Colonic mucosa (tissue), 4 donors: ENCODE results near the gene SFI1. TPM values are rescaled to one million over a fixed set of nuclear protein-coding genes. Genes with fewer than 3 reads are reported as not detected.
A peak's percentile ranks its signal among the peaks of the same experiment; 100 is the strongest.
"Not testable (repeated sequence)": the region's sequence is repeated elsewhere in the genome, so short reads cannot be mapped to it uniquely, and the experiment has no call there.

ENCODE experiments used
- DNase-seq: peaks from one replicate; pipeline ENCODE4 v3.0.0-alpha.2; 2020
- H3K27ac ChIP-seq: fragments of 200-600 bp; one replicate; pipeline ENCODE4 v1.8.0; 2021
- H3K27me3 ChIP-seq: fragments of 200-600 bp; one replicate; pipeline ENCODE4 v1.8.0; 2021
- H3K36me3 ChIP-seq: fragments of 200-600 bp; one replicate; pipeline ENCODE4 v1.8.0; 2021
- H3K4me1 ChIP-seq: fragments of 200-600 bp; one replicate; pipeline ENCODE4 v1.8.0; 2021; ENCODE audit warnings: mild to moderate bottlenecking
- H3K4me3 ChIP-seq: fragments of 200-600 bp; one replicate; pipeline ENCODE4 v1.8.0; 2021
- H3K9ac ChIP-seq, 2 donors: one replicate each; pipeline ENCODE4 v1.7.0; 2013; ENCODE audit warnings: control low read depth in 2 of 2, low read depth in 2 of 2, low read length in 2 of 2
- H3K9me3 ChIP-seq: fragments of 200-600 bp; one replicate; pipeline ENCODE4 v1.8.0; 2021
- CTCF ChIP-seq: fragments of 200-600 bp; IDR thresholded peaks from one replicate; pipeline ENCODE4 v1.8.0; 2022; ENCODE audit warnings: antibody characterized with exemption, mild to moderate bottlenecking
- intact Hi-C: fragments of 100-400 bp; cut with DNase I; formaldehyde crosslinking; loops from one replicate; pipeline ENCODE4 v1.14.1; 2022
- total RNA-seq, 2 donors: library from RNA; stranded (reverse); fragmentation: NEBNext Ultra II Directional in 1 of 2; extraction: Animal tissue kit (Norgen Biotek cat#: 25700) in 1 of 2; gene quantifications; one replicate each; pipeline ENCODE4 v1.2.1, GENCODE V29; 2021
- donor health status: healthy.
- donor health status: DM: no; HTN: no; CAD: no.
- donor health status: DM: no; HTN: no; CAD: no.

SFI1 gene
- total RNA-seq, 2 donors from 2014 or later: 24.1 to 47.8 TPM

- Histone ChIP-seq H3K27me3 (no peaks in the 10 kb centered on the region), H3K9ac (no peak overlapping the region), H3K4me1 (no peaks in the 10 kb centered on the region), H3K4me3 (no peak overlapping the region), H3K9me3 (no peaks in the 10 kb centered on the region), H3K36me3 (no peaks in the 10 kb centered on the region), H3K27ac (no peak overlapping the region)
- intact Hi-C loops: no loop called here
- no peak for TF ChIP-seq CTCF
- DNase-seq: no peak
Measured at GRCh38 chr22:31586137-31586920, 90.0 kb downstream of the SFI1 start.

- Histone ChIP-seq H3K9me3 (no peaks in the 10 kb centered on the region), H3K27ac (peak overlapping the region; percentile 24), H3K36me3 (no peaks in the 10 kb centered on the region), H3K9ac (no peak overlapping the region), H3K4me1 (no peaks in the 10 kb centered on the region), H3K4me3 (no peak overlapping the region), H3K27me3 (no peaks in the 10 kb centered on the region)
- peak; percentile 32 for DNase-seq
- intact Hi-C loops: no loop called here
- TF ChIP-seq CTCF: no peak
Measured at GRCh38 chr22:31588970-31589675, 92.8 kb downstream of the SFI1 start.

GRCh38 chr22:31590161-31590560 is 93.8 kb downstream of the SFI1 start:
- DNase-seq, intact Hi-C loops: not testable (repeated sequence)

GRCh38 chr22:31595271-31595670 is 98.9 kb downstream of the SFI1 start:
- H3K36me3 ChIP-seq: no peaks in the 10 kb centered on the region
- no peak for TF ChIP-seq CTCF
- H3K9ac ChIP-seq: no peak overlapping the region
- no peak overlapping the region for H3K4me3 ChIP-seq
- DNase-seq: no peak
- intact Hi-C loops: no loop called here
- H3K4me1 ChIP-seq: no peaks in the 10 kb centered on the region
- H3K27me3 ChIP-seq: no peaks in the 10 kb centered on the region
- H3K27ac ChIP-seq: no peak overlapping the region
- H3K9me3 ChIP-seq: no peaks in the 10 kb centered on the region

More at GRCh38 chr22:31590161-31590560, 93.8 kb downstream of the SFI1 start:
- not testable (repeated sequence) for H3K4me3 ChIP-seq, H3K36me3 ChIP-seq, H3K4me1 ChIP-seq, H3K27ac ChIP-seq, H3K9ac ChIP-seq, H3K27me3 ChIP-seq, H3K9me3 ChIP-seq

- H3K27me3 ChIP-seq: no peaks in the 10 kb centered on the region
- no peak overlapping the region for H3K4me3 ChIP-seq
- no peak for DNase-seq
- intact Hi-C loops: no loop called here
- H3K9me3 ChIP-seq: no peaks in the 10 kb centered on the region
- H3K36me3 ChIP-seq: no peaks in the 10 kb centered on the region
- H3K9ac ChIP-seq: no peak overlapping the region
- H3K4me1 ChIP-seq: no peaks in the 10 kb centered on the region
- H3K27ac ChIP-seq: no peak overlapping the region
- no peak for TF ChIP-seq CTCF
Measured at GRCh38 chr22:31602259-31602952, 106.1 kb downstream of the SFI1 start.
